Measurements from ENCODE around the gene KLF5.

The KLF5 gene

DNA sequence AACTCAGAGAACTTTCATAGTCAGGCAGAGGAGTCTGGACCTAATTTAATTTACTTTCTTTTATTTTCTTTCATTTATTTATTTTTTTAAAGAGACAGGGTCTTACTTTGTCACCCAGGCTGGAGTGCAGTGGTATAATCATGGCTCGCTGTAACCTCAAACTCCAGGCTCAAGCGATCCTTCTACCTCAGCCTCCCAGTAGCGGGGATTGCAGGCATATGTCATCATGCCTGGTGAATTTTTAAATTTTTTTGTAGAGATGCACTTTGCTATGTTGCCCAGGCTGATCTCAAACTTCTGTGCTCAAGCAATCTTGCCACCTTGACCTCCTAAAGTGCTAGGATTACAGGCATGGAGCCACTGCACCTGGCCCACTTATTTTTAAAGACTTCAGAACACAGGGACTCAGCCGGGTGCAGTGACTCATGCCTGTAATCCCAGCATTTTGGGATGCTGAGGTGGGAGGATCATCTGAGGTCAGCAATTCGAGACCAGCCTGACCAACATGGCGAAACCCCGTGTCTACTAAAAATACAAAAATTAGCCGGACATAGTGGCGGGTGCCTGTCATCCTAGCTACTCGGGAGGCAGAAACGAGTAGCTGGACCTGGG, 50.6 kb downstream of the KLF5 start:
- no peak for DNase-seq (ENCODE audit: low read depth, low spot score)
- H3K4me3 ChIP-seq (ENCODE audit: low read length), result no peak overlapping the region

DNA sequence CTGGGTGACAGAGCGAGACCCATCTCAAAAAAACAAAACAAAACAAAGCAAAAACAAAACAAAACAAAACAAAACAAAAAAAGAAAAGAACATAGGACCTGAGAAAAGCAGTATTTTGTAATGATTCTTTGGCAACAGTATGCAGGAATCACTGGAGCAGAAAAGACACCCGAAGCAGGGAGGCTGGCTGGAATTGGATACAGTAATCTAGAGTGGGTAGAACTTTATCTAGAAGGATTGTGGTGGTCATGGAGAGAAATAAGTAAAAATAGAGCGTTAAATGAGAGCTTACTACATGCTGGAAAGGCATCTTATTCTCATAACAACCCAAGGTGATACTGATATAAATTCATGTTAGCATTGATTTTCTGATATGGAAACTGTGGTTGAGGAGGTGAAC, 51.2 kb downstream of the KLF5 start:
- H3K4me3 ChIP-seq (ENCODE audit: low read length), result no peak overlapping the region
- no peak for DNase-seq (ENCODE audit: low read depth, low spot score)

DNA sequence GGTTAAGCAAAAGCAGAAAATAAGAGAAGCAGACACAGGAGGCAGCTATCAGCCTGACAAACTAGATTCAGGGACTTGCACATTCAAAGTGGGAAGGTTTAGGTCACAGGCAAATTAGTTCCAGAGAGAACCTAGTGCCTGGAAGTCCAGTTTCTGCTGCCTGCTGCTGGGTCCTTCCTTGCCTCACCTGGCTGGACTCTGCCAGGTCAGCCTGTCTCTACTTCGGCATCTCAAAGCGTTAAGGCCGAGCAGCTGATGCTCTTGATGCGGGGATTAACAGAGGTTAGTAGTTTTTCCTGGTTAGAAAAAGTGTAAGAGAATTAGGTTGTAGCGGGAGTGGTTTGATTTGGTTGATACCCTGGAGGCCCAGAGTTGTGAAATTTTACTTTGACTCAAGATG, 52.0 kb downstream of the KLF5 start:
- no peak for DNase-seq (ENCODE audit: low read depth, low spot score)
- H3K4me3 ChIP-seq (ENCODE audit: low read length), result no peak overlapping the region

DNA sequence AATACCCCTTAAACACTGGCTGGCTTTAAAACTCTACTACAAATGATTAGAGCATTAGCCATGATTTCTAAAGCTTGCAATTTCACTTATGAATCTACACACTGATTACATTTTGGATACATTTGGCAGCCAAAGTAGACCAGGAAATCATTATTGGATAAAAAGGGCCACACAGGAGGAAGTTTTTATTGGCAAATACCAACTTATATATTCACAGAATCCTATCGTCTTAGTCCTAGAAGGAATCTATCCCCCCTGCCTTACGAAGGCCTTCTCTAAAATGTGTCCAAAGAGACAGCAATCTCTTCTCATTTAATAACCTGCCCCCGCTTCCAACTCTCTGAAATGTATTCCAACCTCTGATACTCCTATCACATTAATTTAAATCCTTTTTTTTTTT, 52.5 kb downstream of the KLF5 start:
- H3K4me3 ChIP-seq (ENCODE audit: low read length), result no peak overlapping the region
- no peak for DNase-seq (ENCODE audit: low read depth, low spot score)

DNA sequence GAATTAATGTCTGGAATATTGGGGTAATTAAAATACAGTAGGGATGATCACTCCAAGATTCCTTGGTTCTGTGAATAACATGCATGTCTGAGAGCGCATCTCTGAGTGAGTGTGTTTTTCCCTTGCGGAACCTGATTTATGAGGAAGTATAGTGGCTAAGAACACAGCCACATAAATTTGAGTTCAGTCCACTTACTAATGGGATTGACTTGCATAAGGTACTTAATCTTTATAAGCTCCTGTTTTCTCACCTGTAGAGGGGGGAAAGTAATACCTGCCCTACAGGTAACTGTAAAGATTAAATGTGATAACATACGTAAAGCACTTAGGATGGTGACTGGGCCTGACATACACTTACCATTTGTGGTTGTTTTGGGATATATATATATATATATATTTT, 60.8 kb downstream of the KLF5 start:
- DNase-seq (ENCODE audit: low read depth, low spot score), result no peak
- no peak overlapping the region for H3K4me3 ChIP-seq (ENCODE audit: low read length)

Measured in Jurkat, Clone E6-1 (cell line).